GM12872 (cell line): ENCODE measurements around the gene RIT2.

Source experiments
- TF ChIP-seq, protein P1 (sequence below): IDR thresholded peaks from 3 replicates; pipeline ENCODE4 v1.5.1; 2011; ENCODE audit warnings: low read depth, mild to moderate bottlenecking, low read length, moderate library complexity; ENCODE audit not compliant: insufficient read depth

RIT2 gene

DNA sequence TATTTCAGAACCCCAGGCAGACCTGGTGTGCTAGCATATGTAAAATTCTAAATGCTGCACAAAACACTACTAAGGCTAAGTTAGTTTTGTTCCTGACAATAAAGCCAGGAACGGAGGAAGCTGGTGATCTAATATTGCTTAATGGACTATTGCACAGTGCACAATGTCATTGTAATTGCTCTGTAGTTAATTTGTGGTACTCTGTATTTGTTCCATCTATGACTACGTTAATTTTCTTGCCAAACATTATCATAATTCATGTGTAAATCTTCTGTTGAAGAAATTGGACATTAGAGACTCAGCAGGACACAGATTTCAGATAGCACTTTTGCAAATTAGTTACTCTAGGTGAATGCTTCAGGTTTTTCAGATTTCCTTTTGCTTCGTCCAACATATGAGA, 232.3 kb downstream of the RIT2 start:
- TF ChIP-seq, protein P1, sequence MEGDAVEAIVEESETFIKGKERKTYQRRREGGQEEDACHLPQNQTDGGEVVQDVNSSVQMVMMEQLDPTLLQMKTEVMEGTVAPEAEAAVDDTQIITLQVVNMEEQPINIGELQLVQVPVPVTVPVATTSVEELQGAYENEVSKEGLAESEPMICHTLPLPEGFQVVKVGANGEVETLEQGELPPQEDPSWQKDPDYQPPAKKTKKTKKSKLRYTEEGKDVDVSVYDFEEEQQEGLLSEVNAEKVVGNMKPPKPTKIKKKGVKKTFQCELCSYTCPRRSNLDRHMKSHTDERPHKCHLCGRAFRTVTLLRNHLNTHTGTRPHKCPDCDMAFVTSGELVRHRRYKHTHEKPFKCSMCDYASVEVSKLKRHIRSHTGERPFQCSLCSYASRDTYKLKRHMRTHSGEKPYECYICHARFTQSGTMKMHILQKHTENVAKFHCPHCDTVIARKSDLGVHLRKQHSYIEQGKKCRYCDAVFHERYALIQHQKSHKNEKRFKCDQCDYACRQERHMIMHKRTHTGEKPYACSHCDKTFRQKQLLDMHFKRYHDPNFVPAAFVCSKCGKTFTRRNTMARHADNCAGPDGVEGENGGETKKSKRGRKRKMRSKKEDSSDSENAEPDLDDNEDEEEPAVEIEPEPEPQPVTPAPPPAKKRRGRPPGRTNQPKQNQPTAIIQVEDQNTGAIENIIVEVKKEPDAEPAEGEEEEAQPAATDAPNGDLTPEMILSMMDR = no peak

DNA sequence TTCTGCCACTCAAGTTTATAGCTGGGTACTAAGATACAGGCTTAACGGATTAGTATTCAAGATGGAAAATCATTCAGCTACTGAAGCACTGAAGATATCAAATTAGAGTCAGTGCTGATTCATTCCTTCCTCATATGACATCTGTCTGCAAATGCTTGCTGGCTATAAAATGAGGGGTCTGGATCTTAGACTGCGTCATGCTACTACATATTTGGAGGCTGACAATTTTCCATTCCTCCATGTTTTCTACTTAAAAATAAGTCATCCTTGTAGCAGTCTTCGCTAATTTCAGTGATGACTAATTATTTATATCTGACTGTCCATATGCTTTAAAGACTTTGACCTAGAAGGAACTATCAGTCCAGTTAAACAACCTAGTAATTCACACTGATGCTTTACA, 233.4 kb downstream of the RIT2 start:
- TF ChIP-seq, protein P1 = no peak

DNA sequence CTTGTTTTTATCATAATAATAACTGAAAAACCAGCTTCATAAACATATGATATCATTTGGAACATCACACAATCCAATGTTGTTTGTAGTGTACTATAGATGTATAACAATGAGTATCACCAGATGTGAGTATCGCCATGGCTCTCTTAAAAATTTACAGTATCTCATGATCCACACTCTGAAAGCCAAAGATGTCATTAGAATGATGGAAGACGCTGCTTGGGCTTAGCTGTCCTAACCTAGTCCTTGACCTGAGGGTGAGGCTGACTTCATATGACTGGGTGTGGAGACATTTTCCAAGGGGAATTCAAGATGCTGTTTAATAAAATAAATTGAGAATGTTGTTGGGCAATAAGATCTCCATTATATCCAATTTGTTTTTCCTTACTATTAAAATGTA, 242.6 kb downstream of the RIT2 start:
- TF ChIP-seq, protein P1 = no peak

DNA sequence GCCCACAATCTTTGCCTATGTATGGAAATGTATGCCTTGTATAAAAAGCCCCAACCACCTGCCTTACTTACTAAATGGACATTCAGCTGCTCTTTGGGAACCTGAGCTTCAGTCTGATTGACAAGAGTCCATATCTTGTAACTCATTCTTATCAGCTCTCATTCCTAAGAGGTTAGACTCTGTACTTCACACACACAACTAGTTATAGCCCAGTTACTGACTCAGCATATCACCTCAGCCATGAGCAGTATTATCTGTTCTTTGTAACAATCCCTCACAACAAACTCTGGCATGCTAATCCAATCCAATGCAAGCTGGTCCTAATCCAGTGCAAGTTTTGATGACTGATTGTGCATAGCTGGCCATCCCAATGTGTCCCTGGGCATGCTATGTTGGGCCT, 250.6 kb downstream of the RIT2 start:
- TF ChIP-seq, protein P1 = no peak

DNA sequence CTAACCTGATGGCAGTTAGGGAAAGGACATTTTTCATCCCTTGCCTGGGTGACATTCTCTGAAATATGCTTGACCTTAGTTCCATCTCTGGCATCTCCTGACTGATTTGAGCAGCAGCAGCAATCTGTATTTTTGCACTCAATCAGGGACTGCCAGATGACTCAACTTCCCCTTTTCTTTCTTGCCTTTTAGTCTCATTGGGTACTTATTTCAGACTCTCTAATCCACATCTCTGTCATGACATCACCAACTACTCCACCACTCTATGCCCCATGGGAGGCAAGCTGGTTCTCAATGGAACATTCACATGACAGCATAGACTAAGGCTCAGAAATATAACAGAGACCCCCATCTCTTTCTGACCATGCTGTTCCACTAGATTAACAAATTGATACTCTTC, 254.2 kb downstream of the RIT2 start:
- TF ChIP-seq, protein P1 = no peak

DNA sequence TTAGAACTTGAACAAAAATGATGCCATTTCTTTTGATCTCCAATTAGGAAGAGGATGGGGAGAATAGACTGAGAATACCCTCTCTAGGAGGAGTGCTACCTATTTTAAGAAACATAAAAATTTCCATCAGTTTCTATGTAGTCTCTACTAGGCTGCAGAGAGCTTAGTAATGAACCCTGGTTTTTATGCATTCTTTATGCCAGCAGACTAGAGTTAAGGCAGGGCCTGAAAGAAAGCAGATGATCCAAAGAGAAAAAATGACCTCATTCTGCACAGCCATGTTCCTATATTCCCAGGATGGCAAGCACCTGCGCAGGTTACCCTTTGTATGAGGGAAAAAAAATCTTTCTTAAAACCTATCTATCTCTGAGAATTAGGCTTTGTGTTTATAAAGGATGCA, 254.9 kb downstream of the RIT2 start:
- TF ChIP-seq, protein P1 = no peak

DNA sequence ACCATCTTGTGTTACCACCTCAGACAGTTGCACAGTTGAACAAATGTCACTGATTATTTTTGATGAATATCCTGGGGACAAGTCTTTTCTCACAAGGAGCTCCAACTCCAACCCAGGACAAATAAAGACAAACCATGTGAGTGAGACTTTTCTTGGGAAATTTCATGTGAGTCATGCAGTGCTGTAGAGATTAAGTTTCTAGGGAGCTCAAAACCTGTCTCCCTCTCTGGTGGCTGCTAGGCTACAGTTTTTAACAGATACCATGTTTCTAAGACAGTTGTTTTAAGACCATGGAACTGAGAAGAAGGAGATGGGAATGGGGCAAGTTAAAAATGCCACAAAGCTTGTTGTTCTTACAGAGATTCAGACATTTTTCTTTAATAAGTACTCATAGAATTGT, 255.5 kb downstream of the RIT2 start:
- TF ChIP-seq, protein P1 = no peak

DNA sequence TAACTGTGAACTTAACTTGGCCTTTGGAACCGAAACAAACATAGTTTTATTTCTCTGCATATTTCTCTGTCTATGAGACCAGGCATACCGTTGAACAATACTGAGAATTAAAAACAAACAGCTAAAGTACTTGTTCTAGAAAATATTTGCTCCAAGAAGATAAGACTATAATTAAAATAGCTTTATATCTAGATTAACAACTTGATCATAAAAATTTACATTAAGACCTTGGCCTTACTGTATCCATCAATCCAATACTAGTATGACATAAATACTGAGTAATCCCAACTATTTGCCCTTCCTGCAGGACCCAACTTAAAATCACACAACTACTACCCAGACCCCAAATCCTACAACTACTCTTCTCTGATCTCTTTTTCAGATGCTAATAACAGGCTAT, 260.9 kb downstream of the RIT2 start:
- TF ChIP-seq, protein P1 = no peak
